GM10248 (cell line): ENCODE results near the gene RGS19.

Experiments used
- CTCF ChIA-PET: fragments of 300-600 bp; sonication (Branson Sonifier 250); formaldehyde crosslinking; extraction: SDS; loops from one replicate; lab custom pipeline; 2021; ENCODE audit warnings: antibody characterized with exemption; lab: Yijun Ruan, JAX
- POLR2A ChIA-PET: fragments of 350-650 bp; sonication (Branson Sonifier 250); formaldehyde crosslinking; extraction: SDS; loops from one replicate; lab custom pipeline; 2020; ENCODE audit warnings: antibody characterized with exemption; lab: Yijun Ruan, JAX
- DNase-seq: peaks from one replicate; pipeline ENCODE4 v3.0.0; 2012; ENCODE audit errors: extremely low spot score
- TF ChIP-seq, protein P1 (sequence below): IDR thresholded peaks from 2 replicates; pipeline ENCODE4 v1.5.1; 2012; ENCODE audit warnings: mild to moderate bottlenecking, low read depth; ENCODE audit errors: extremely low read depth, missing control alignments, control extremely low read depth

The RGS19 gene

GRCh38 chr20:64041781-64042053 lies 37.6 kb downstream of the RGS19 start:
- TF ChIP-seq, protein P1, sequence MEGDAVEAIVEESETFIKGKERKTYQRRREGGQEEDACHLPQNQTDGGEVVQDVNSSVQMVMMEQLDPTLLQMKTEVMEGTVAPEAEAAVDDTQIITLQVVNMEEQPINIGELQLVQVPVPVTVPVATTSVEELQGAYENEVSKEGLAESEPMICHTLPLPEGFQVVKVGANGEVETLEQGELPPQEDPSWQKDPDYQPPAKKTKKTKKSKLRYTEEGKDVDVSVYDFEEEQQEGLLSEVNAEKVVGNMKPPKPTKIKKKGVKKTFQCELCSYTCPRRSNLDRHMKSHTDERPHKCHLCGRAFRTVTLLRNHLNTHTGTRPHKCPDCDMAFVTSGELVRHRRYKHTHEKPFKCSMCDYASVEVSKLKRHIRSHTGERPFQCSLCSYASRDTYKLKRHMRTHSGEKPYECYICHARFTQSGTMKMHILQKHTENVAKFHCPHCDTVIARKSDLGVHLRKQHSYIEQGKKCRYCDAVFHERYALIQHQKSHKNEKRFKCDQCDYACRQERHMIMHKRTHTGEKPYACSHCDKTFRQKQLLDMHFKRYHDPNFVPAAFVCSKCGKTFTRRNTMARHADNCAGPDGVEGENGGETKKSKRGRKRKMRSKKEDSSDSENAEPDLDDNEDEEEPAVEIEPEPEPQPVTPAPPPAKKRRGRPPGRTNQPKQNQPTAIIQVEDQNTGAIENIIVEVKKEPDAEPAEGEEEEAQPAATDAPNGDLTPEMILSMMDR = no peak
- ChIA-PET POLR2A (interaction anchor here (0.6 kb wide), 1 partner anchor 322 kb away, joined by 3 read pairs; no protein-coding TSS in a partner anchor), CTCF (interaction anchor here (0.8 to 7.4 kb wide), 6 partner anchors 10 to 79 kb away, joined by 3 to 69 read pairs (median 4); partner anchors contain the start of genes PRPF6 and SOX18)
- DNase-seq = no peak

- TF ChIP-seq, protein P1 = no peak
- no peak for DNase-seq
- POLR2A ChIA-PET = interaction anchor here (3.0 kb wide), 1 partner anchor 61 kb away, joined by 10 read pairs; the partner anchor contains the start of genes PRPF6 and SAMD10
- CTCF ChIA-PET = interaction anchor here (0.8 to 7.4 kb wide), 11 partner anchors 11 to 80 kb away, joined by 3 to 116 read pairs (median 17); partner anchors contain the start of genes LKAAEAR1, PRPF6, SAMD10 and SOX18
Measured at GRCh38 chr20:64041040-64041780, 38.1 kb downstream of the RGS19 start.

DNA sequence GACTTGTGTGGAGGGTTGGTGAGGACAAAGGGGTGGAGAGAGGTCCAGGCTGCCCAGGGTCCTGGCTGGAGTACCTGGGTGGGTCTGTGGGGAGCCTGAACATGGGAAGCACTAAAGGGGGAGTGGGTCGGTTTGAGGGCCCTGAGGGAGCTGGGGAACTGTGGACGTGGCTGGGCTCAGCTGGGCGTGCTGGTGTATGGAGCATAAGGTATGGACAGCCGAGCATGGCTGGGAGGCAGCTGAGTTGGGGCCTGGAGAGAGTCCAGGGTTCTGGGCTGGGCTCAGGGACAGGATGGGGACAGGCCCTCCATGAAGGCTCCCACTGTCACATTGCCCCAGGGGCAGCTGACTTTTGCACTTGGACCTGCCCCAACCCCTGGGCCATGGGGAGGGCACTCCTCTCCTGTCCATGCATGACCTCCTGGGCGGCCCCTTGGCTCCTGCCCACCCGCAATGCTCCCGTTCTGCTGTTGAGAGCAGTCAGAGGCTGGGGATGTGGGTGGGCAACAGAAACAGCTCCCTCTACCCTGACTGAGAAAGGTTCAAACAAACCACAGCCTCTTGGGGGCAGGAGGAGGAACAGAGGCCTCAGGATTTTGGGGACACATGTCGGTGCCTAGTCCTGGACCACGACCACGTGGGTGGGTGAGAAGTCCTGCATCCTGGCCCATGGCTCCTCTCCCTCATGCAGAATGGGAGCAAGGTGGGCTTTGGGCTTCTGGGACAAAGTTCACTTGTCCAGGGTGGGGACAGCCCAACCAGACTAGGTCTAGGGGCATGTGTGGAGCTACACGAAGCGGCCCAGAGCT lies 38.9 kb downstream of the RGS19 start:
- TF ChIP-seq, protein P1 = no peak
- POLR2A ChIA-PET = interaction anchor here (2.0 to 3.0 kb wide), 2 partner anchors 60 to 81 kb away, joined by 6 to 10 read pairs; partner anchors contain the start of genes PRPF6 and SAMD10
- DNase-seq = no peak
- CTCF ChIA-PET = interaction anchor here (0.8 to 7.4 kb wide), 17 partner anchors 12 to 81 kb away, joined by 3 to 116 read pairs (median 13); partner anchors contain the start of genes LKAAEAR1, PRPF6, SAMD10 and SOX18

DNA sequence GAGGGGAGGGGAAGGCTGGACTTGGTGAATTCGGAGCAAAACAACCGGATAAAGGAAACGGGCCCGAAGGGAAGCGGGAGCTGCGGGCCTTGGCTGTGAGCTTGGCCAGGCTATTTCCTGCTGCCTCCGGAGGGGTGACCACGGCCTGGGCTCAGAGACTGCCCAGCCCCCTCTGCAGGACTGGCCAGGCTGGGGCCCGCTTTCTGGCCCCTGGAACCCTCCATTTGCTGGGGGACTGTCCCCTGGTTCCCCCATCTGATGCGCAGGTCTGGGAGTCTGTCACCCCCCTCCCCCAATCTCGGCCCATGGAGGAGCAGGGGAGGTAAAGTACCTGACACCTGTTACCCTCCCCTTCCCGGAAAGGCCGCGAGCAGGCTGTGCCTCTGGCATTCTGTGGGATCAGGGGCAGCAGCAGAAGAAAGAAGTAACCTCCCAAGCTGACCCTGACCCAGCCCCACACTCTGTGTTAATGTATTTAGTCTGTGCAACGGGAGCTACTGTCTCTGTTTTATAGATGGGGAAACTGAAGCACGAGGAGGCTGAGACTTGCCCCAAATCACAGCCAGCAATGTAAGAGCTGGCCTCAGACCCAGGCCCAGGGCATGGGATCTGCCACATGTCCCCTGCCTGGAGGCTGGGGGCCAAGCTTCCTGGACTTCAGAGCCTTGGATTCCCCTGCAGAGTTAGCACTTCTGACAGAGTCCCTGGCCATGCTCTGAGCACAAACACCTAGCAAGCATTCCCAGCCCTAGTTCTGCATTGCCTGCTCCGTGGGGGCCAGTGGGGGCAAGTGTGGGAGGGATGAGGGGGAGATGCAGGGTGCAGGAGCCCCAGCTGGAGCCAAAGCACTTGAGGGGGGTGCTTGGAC lies 39.8 kb downstream of the RGS19 start:
- POLR2A ChIA-PET = interaction anchor here (2.0 to 3.0 kb wide), 2 partner anchors 59 to 81 kb away, joined by 6 to 10 read pairs; partner anchors contain the start of genes PRPF6 and SAMD10
- CTCF ChIA-PET = interaction anchor here (0.7 to 7.4 kb wide), 24 partner anchors 8 to 478 kb away, joined by 3 to 116 read pairs (median 8); partner anchors contain the start of genes LKAAEAR1, PRPF6, SAMD10 and SOX18
- DNase-seq = no peak
- TF ChIP-seq, protein P1 = no peak

GRCh38 chr20:64038565-64039292 lies 40.6 kb downstream of the RGS19 start:
- DNase-seq = peak; percentile 87
- ChIA-PET CTCF (interaction anchor here (0.7 to 7.4 kb wide), 31 partner anchors 9 to 500 kb away, joined by 3 to 116 read pairs (median 5); partner anchors contain the start of genes PRPF6, SAMD10, SOX18 and TCEA2), POLR2A (interaction anchor here (0.5 to 3.0 kb wide), 3 partner anchors 59 to 157 kb away, joined by 3 to 10 read pairs (median 6); partner anchors contain the start of genes PRPF6 and SAMD10)
- TF ChIP-seq, protein P1 = peak; percentile 82
